Kidney (tissue), 14 donors: ENCODE results near the gene PHTF2. TPM values are rescaled to one million over a fixed set of nuclear protein-coding genes. Genes with fewer than 3 reads are reported as not detected.

Source experiments
- DNase-seq, 5 donors: peaks; one replicate each; pipeline ENCODE4 v3.0.0-alpha.2; 2013 to 2020
- FAIRE-seq: peaks from 2 replicates; lab custom pipeline; 2012; peaks lifted over from hg19 to GRCh38; lab: Jason Lieb, UNC
- H3K27ac ChIP-seq, 2 donors: one replicate each; pipeline ENCODE4 v1.7.0; 2013; ENCODE audit warnings: low read depth in 2 of 2, low read length in 2 of 2, inconsistent platforms in 1 of 2
- H3K27me3 ChIP-seq: one replicate; pipeline ENCODE4 v1.7.1; 2013; ENCODE audit warnings: low read length, inconsistent platforms; ENCODE audit not compliant: control insufficient read depth, insufficient read depth
- H3K36me3 ChIP-seq, 3 donors: one replicate each; pipeline versions ENCODE4 v1.7.0 to v1.7.1; 2013; ENCODE audit warnings: low read length in 3 of 3, control low read depth in 1 of 3, inconsistent platforms in 1 of 3; ENCODE audit not compliant: insufficient read depth in 3 of 3, control insufficient read depth in 2 of 3
- H3K4me1 ChIP-seq, 3 donors: one replicate each; pipeline versions ENCODE4 v1.7.0 to v1.7.1; 2013; ENCODE audit warnings: low read length in 3 of 3, inconsistent platforms in 1 of 3, low read depth in 1 of 3; ENCODE audit not compliant: control insufficient read depth in 2 of 3, insufficient read depth in 2 of 3
- H3K4me3 ChIP-seq, 3 donors: one replicate each; pipeline versions ENCODE4 v1.7.0 to v1.8.1; 2013; ENCODE audit warnings: low read length in 3 of 3, control low read depth in 1 of 3, inconsistent platforms in 1 of 3
- H3K9ac ChIP-seq, 3 donors: one replicate each; pipeline versions ENCODE4 v1.7.0 to v1.7.1; 2013; ENCODE audit warnings: low read length in 3 of 3, control low read depth in 1 of 3, inconsistent platforms in 1 of 3
- H3K9me3 ChIP-seq, 3 donors: one replicate each; pipeline versions ENCODE4 v1.7.0 to v1.7.1; 2013; ENCODE audit warnings: low read length in 3 of 3, control low read depth in 1 of 3, inconsistent platforms in 1 of 3; ENCODE audit not compliant: control insufficient read depth in 2 of 3, insufficient read depth in 1 of 3
- CTCF ChIP-seq: IDR thresholded peaks from 3 replicates; pipeline ENCODE4 v1.5.1; 2012; ENCODE audit warnings: mild to moderate bottlenecking, moderate library complexity, borderline replicate concordance; ENCODE audit not compliant: insufficient read depth; ENCODE audit errors: extremely low read depth
- intact Hi-C: fragments of 100-400 bp; cut with DNase I; formaldehyde crosslinking; loops from one replicate; pipeline ENCODE4 v1.11.1; 2022
- polyA plus RNA-seq: library from polyadenylated mRNA; stranded (reverse); fragments of 350-450 nt; fragmentation: Illumina TruSeq; extraction: RNeasy Lipid Tissue Mini Kit (QIAGEN cat#74804); gene quantifications from one replicate; pipeline ENCODE4 v1.2.3, GENCODE V29; 2014; ENCODE audit warnings: low read depth, low replicate concordance; ENCODE audit not compliant: insufficient read depth
- total RNA-seq: library from RNA; stranded (reverse); fragmentation: NEBNext Ultra II Directional; extraction: Animal tissue kit (Norgen Biotek cat#: 25700); gene quantifications from one replicate; pipeline ENCODE4 v1.2.1, GENCODE V29; 2021
- donor health status: control.
- donor health status: control.
- donor health status: control.
- donor health status: control.
- donor health status: control.
- donor health status: DM: yes; HTN: yes; CAD: no.
- donor health status: Normal renal cell carcinoma (clear cell type).

PHTF2 gene
- total and polyA plus RNA-seq, 2 donors from 2014 or later: 6.0 to 13.8 TPM

- TF ChIP-seq CTCF: no peak
- H3K27ac ChIP-seq: no peak overlapping the region
- H3K27me3 ChIP-seq: no peaks in the 10 kb centered on the region
- H3K4me3 ChIP-seq: no peak overlapping the region
- H3K9me3 ChIP-seq: no peaks in the 10 kb centered on the region
- H3K36me3 ChIP-seq: peaks cover 0 to 5% (median 0%) of the 10 kb centered on the region in 3 donors
- intact Hi-C loops: no loop called here
- FAIRE-seq (no peak), DNase-seq (no peak)
- H3K9ac ChIP-seq: no peak overlapping the region
- H3K4me1 ChIP-seq: no peaks in the 10 kb centered on the region
These were observed 100.9 kb downstream of the PHTF2 start for GRCh38 chr7:77899516-77899915.

GRCh38 chr7:77903597-77903996 is 105.0 kb downstream of the PHTF2 start:
- no peak for FAIRE-seq

DNA sequence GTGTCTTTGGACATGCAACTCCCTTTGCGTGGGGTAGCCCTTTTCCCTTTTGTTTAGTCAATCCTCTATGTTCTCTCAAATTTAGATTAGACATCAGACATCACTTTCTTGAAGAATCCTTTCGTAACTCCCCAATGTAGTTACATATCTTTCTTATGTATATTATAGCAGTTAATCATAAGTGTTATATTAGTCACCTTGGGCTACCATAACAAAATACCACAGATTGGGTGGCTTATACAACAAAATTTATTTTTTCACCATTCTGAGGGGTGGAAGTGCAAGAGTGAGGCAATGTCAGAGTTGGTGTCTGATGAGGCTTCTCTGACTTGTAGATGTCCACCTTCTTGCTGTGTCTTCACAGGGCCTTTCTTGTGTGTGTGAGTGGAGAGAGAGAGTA is 105.7 kb downstream of the PHTF2 start:
- no peak overlapping the region for H3K9ac ChIP-seq
- FAIRE-seq: no peak
- H3K27me3 ChIP-seq: no peaks in the 10 kb centered on the region
- H3K27ac ChIP-seq: no peak overlapping the region
- intact Hi-C loops: no loop called here
- no peaks in the 10 kb centered on the region for H3K9me3 ChIP-seq
- H3K4me3 ChIP-seq: no peak overlapping the region
- DNase-seq: no peak
- peaks cover 0 to 5% (median 0%) of the 10 kb centered on the region in 3 donors for H3K36me3 ChIP-seq
- no peaks in the 10 kb centered on the region for H3K4me1 ChIP-seq
- no peak for TF ChIP-seq CTCF

More at GRCh38 chr7:77903597-77903996, 105.0 kb downstream of the PHTF2 start:
- no peaks in the 10 kb centered on the region for H3K27me3 ChIP-seq
- no peaks in the 10 kb centered on the region for H3K9me3 ChIP-seq
- H3K4me1 ChIP-seq: no peaks in the 10 kb centered on the region
- intact Hi-C loops: no loop called here
- H3K27ac ChIP-seq: no peak overlapping the region
- no peak for TF ChIP-seq CTCF
- peaks cover 0 to 5% (median 0%) of the 10 kb centered on the region in 3 donors for H3K36me3 ChIP-seq
- no peak for DNase-seq
- H3K9ac ChIP-seq: no peak overlapping the region
- no peak overlapping the region for H3K4me3 ChIP-seq

GRCh38 chr7:77907281-77907680 is 108.7 kb downstream of the PHTF2 start:
- Histone ChIP-seq H3K9ac (no peak overlapping the region), H3K9me3 (no peaks in the 10 kb centered on the region), H3K27ac (no peak overlapping the region), H3K4me1 (no peaks in the 10 kb centered on the region), H3K36me3 (peaks cover 0 to 2% (median 2%) of the 10 kb centered on the region in 3 donors), H3K4me3 (no peak overlapping the region), H3K27me3 (no peaks in the 10 kb centered on the region)
- FAIRE-seq: no peak
- no peak for DNase-seq
- no peak for TF ChIP-seq CTCF
- intact Hi-C loops: no loop called here
